AG20443 (cell line): Measurements from ENCODE around the gene ESPN.
A peak's percentile ranks its signal among the peaks of the same experiment; 100 is the strongest.
"Not testable (repeated sequence)": the region's sequence is repeated elsewhere in the genome, so short reads cannot be mapped to it uniquely, and the experiment has no call there.

Experiments
- DNase-seq: peaks from one replicate; pipeline ENCODE4 v3.0.0; 2012; ENCODE audit warnings: low spot score, mixed read lengths

ESPN gene, protein sequence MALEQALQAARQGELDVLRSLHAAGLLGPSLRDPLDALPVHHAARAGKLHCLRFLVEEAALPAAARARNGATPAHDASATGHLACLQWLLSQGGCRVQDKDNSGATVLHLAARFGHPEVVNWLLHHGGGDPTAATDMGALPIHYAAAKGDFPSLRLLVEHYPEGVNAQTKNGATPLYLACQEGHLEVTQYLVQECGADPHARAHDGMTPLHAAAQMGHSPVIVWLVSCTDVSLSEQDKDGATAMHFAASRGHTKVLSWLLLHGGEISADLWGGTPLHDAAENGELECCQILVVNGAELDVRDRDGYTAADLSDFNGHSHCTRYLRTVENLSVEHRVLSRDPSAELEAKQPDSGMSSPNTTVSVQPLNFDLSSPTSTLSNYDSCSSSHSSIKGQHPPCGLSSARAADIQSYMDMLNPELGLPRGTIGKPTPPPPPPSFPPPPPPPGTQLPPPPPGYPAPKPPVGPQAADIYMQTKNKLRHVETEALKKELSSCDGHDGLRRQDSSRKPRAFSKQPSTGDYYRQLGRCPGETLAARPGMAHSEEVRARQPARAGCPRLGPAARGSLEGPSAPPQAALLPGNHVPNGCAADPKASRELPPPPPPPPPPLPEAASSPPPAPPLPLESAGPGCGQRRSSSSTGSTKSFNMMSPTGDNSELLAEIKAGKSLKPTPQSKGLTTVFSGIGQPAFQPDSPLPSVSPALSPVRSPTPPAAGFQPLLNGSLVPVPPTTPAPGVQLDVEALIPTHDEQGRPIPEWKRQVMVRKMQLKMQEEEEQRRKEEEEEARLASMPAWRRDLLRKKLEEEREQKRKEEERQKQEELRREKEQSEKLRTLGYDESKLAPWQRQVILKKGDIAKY

GRCh38 chr1:6424619-6425593, at the start of gene ESPN:
TSS of gene ESPN (plus strand) at chr1:6424776. CDS start at chr1:6424956, 180 bp downstream.
- DNase-seq, result peak; percentile 77

- no peak for DNase-seq
Observed at GRCh38 chr1:6378096-6378746, 46.4 kb upstream of the ESPN start.

DNA sequence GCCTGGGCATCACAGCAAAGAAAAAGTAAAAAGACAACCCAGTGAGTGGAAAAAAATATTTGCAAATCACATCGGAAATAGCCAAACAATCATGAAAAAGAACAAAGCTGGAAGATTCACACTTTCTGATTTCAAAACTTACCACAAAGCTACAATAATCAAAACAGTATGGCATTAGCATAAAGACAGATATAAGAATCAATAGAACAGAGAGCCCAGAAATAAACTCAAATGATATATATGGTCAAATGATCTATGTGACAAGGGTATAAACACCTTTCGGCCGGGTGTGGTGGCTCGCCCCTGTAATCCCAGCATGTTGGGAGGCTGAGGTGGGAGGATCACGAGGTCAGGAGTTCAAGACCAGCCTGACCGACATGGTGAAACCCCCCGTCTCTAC, 44.5 kb upstream of the ESPN start:
- no peak for DNase-seq

DNA sequence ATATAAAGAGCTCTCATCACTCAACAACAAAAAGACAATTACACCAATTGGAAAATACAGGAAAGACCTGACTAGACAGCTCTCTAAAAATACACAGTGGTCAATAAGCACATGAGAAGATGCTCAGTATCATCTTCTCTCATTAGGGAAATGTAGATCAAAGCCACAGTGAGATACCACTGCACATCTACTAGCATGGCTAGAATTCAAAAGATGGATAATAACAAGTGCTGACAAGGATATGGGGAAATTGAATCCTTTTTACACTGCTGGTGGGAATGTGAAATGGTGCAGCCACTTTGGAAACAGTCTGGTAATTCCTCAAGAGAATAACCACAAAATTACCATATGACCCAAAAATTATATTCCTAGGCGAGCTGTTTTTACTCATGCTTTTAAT, 40.4 kb upstream of the ESPN start:
- no peak for DNase-seq

DNA sequence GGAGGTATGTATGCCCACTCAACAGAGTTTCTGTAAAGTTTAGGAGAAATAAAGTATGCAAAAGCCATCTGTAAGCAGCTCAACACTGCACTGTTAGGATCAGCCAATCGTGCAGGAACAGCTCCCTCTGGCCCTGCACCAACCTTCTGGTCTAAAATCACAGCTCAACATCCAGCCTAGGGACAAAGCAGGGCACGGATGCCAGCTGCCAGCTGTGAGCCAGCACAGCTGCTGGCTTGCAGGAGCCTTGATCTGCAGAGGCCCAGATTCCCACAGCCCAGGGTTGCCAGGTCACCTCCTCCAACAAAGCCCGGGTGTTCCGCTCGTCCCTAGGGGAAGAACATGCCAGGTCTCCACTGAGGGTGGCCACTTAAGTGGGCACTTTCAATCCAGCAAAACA, 39.6 kb upstream of the ESPN start:
- no peak for DNase-seq

GRCh38 chr1:6385488-6386191, 38.9 kb upstream of the ESPN start:
- peak; percentile 76 for DNase-seq

- DNase-seq, result no peak
Observed at GRCh38 chr1:6386371-6386949, 38.1 kb upstream of the ESPN start.

GRCh38 chr1:6389971-6390370, 34.6 kb upstream of the ESPN start:
- no peak for DNase-seq

GRCh38 chr1:6391951-6392808, 32.4 kb upstream of the ESPN start:
- no peak for DNase-seq

GRCh38 chr1:6392809-6393399, 31.7 kb upstream of the ESPN start:
- peak; percentile 61 for DNase-seq

DNA sequence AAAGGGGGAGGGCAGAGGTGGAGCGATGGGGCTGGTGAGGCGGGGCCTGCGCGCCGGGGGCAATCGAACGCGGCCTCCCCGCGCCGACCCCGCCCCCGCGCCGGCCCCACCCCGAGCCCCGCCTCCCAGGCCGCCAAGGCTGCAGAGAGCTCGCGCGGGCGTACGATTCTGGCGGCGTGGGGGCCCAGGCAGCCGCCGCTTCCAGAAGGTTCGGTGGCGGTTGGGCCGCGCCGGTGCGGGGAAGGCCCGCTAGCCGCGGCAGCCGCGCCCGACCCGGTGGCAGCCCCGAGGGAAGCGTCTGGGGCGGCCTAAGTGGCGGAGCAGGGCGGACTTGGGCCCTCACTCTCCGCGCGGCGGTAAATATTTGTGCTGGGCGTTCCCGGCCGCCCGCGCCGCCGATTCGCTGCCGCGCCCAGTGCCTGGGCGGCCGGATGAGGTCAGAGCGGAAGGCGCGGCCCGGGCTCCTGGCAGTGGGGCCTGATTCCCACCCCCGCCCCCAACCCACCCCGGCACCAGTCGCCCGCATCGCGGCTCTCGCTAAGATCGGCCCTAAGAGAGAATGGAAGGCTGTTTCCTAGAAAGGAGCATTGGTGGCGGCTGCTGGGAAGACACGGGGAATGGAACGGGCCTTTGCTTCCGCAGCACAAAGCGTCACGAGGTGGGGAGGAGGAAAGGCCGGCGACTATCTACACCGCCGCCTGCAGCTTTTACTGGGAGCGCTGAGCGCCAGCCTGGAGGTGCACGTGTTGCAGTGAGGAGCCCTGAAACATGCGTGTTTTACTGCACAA, 31.0 kb upstream of the ESPN start, which contains the start of gene ACOT7:
Gene ACOT7, minus strand, starts transcription at position 368 of the 788 bp plus-strand sequence. CDS start 368 bp downstream, outside the sequence.
- peak; percentile 98 for DNase-seq

DNA sequence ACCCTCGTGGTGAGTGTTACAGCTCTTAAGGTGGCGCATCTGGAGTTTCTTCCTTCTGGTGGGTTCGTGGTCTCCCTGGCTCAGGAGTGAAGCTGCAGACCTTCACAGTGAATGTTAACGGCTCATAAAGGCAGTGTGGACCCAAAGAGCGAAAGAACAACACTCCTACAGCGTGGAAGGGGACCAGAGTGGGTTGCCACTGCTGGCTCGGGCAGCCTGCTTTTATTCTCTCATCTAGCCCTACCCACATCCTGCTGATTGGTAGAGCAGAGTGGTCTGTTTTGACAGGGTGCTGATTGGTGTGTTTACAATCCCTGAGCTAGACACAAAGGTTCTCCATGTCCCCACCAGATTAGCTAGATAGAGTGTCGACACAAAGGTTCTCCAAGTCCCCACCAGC, 29.4 kb upstream of the ESPN start:
- not testable (repeated sequence) for DNase-seq

DNA sequence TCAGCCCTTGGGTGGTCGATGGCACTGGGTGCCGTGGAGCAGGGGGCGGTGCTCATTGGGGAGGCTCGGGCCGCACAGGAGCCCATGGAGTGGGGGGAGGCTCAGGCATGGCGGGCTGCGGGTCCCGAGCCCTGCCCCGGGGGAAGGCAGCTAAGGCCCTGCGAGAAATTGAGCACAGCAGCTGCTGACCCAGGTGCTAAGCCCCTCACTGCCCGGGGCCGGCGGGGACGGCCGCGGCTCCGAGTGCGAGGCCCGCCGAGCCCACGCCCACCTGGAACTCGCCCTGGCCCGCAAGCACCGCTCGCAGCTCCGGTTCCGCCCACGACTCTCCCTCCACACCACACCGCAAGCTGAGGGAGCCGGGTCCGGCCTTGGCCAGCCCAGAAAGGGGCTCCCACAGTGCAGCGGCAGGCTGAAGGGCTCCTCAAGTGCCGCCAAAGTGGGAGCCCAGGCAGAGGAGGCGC, 28.8 kb upstream of the ESPN start:
- DNase-seq, result not testable (repeated sequence)

- no peak for DNase-seq
Observed at GRCh38 chr1:6396998-6397397, 27.6 kb upstream of the ESPN start.

GRCh38 chr1:6397844-6398441, 26.6 kb upstream of the ESPN start:
- DNase-seq, result no peak

DNA sequence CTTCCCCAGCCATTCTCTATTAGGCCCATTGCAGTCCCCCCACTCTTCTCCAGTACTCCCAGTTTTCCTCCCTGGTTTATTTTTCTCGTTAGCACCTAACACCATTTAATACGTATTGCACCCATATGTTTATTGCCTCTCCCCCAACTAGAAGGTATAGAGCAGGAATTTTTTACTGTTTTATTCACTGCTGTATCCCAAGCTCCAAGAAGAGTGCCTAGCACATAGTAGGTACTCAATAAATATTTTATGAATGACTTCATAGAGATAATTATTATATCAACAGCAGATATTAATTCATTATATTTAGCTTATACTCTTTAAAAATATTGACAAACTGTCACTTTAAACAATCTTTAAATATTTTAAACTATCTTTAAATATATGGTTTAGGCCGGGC, 25.3 kb upstream of the ESPN start:
- DNase-seq, result no peak

DNA sequence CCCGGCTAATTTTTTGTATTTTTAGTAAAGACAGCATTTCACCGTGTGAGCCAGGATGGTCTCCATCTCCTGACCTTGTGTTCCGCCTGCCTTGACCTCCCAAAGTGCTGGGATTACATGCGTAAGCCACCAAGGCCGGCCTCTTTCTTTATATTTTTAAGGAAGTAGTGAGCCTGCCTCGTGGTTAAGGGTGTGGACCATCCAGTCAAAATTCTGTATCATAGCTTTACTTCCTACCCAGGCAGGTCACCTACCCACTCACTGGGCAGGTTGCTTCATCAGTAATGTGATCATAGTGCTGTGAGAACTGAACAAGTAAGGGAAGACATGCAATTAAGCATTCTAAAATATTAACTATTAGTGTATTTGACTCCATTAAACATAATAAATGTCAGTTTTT, 22.9 kb upstream of the ESPN start:
- DNase-seq, result no peak

DNA sequence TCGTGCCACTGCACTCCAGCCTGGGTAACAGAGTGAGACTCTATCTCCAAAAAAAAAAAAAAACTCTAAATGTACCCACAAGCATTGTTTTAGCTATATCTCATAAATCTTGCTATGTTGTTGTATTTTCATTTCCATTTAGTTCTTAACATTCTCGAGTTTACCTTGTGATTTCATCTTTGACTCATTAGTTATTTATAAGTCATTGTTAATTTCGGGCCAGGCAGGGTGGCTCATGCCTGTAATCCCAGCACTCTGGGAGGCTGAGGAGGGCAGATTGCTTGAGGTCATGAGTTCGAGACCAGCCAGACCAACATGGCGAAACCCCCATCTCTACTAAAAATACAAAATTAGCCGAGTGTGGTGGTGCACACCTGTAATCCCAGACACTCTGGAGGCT, 16.6 kb upstream of the ESPN start:
- DNase-seq, result no peak
